Measurements from ENCODE around the gene SRMS. TPM values are rescaled to one million over a fixed set of nuclear protein-coding genes. Genes with fewer than 3 reads are reported as not detected.
"Not testable (repeated sequence)": the region's sequence is repeated elsewhere in the genome, so short reads cannot be mapped to it uniquely, and the experiment has no call there.

SRMS gene
- total and polyA plus RNA-seq, 4 donors: 0.06 TPM; not detected in 3

- H3K4me1 ChIP-seq (ENCODE audit: control insufficient read depth in 5 of 5, insufficient read depth in 5 of 5, low read length in 5 of 5): no peaks in the 10 kb centered on the region
- no peaks in the 10 kb centered on the region for H3K27me3 ChIP-seq (ENCODE audit: control insufficient read depth in 3 of 3, insufficient read depth in 3 of 3, low read length in 2 of 3)
- peaks cover 0 to 8% (median 0%) of the 10 kb centered on the region in 4 donors for H3K9me3 ChIP-seq (ENCODE audit: control insufficient read depth in 4 of 4, insufficient read depth in 3 of 4, low read length in 3 of 4)
- H3K27ac ChIP-seq (ENCODE audit: low read depth in 1 of 2, low read length in 1 of 2): no peak overlapping the region
- WGBS, 2 donors: 96% methylated on average over 26 of the region's 26 CpGs
- ATAC-seq (ENCODE audit: insufficient read depth, low FRiP score): no peak
- H3K4me3 ChIP-seq: no peak overlapping the region
- no peak overlapping the region for H3K9ac ChIP-seq (ENCODE audit: insufficient read depth in 1 of 2, low read length in 2 of 2)
- peaks cover 3 to 71% (median 6%) of the 10 kb centered on the region in 4 donors for H3K36me3 ChIP-seq (ENCODE audit: control insufficient read depth in 4 of 4, insufficient read depth in 4 of 4, low read length in 4 of 4)
- no peak for DNase-seq
- TF ChIP-seq CTCF (IDR thresholded peaks at IDR 0.05; ENCODE audit: control extremely low read depth, extremely low read depth): no peak
These were observed 13.5 kb upstream of the SRMS start for GRCh38 chr20:63560856-63561609.

- DNase-seq (no peak), ATAC-seq (ENCODE audit: insufficient read depth, low FRiP score) (no peak)
- WGBS, 2 donors: 97% methylated on average over 16 of the region's 16 CpGs
- TF ChIP-seq CTCF (IDR thresholded peaks at IDR 0.05; ENCODE audit: control extremely low read depth, extremely low read depth): no peak
- Histone ChIP-seq H3K4me1 (ENCODE audit: control insufficient read depth in 5 of 5, insufficient read depth in 5 of 5, low read length in 5 of 5) (no peaks in the 10 kb centered on the region), H3K36me3 (ENCODE audit: control insufficient read depth in 4 of 4, insufficient read depth in 4 of 4, low read length in 4 of 4) (peaks cover 3 to 64% (median 6%) of the 10 kb centered on the region in 4 donors), H3K9me3 (ENCODE audit: control insufficient read depth in 4 of 4, insufficient read depth in 3 of 4, low read length in 3 of 4) (peaks cover 0 to 4% (median 0%) of the 10 kb centered on the region in 4 donors), H3K27ac (ENCODE audit: low read depth in 1 of 2, low read length in 1 of 2) (no peak overlapping the region), H3K27me3 (ENCODE audit: control insufficient read depth in 3 of 3, insufficient read depth in 3 of 3, low read length in 2 of 3) (no peaks in the 10 kb centered on the region), H3K9ac (ENCODE audit: insufficient read depth in 1 of 2, low read length in 2 of 2) (no peak overlapping the region), H3K4me3 (no peak overlapping the region)
These were observed 12.8 kb upstream of the SRMS start for GRCh38 chr20:63560333-63560805.

DNA sequence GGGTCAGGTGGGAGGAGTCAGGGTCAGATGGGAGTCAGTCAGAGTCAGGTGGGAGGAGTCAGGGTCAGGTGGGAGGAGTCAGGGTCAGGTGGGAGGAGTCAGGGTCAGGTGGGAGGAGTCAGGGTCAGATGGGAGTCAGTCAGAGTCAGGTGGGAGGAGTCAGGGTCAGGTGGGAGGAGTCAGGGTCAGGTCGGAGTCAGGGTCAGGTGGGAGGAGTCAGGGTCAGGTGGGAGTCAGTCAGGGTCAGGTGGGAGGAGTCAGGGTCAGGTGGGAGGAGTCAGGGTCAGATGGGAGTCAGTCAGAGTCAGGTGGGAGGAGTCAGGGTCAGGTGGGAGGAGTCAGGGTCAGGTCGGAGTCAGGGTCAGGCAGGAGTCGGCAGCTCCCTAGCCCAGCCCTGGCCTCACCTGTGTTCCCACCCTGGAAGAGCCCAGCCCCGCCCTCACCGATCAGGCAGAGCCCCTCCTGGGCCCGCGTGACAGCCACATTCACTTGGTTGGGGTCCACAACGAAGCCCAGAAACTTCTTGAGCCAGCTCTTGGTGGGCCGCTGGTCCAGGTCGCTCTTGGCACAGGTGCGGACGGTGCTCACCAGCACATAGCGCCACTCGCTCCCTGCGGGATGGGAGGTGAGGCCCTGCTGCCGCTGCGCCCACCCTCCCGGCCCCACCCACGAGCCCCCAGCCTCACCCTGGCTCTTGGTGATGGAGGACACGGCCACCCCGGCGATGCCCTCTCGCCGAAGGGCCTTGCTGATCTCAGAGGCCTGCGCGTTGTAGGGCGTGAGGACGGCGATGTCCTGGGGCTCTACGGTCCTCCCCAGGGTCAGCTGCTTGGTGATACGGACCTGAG is 12.2 kb upstream of the SRMS start:
- 97 to 98% methylated on average over 28 to 31 of the region's 31 CpGs for WGBS, 2 donors
- not testable (repeated sequence) for H3K9ac ChIP-seq (ENCODE audit: insufficient read depth in 1 of 2, low read length in 2 of 2); H3K4me1 ChIP-seq (ENCODE audit: control insufficient read depth in 5 of 5, insufficient read depth in 5 of 5, low read length in 5 of 5); H3K27ac ChIP-seq (ENCODE audit: low read depth in 1 of 2, low read length in 1 of 2); DNase-seq; H3K9me3 ChIP-seq (ENCODE audit: control insufficient read depth in 4 of 4, insufficient read depth in 3 of 4, low read length in 3 of 4); ATAC-seq (ENCODE audit: insufficient read depth, low FRiP score); H3K27me3 ChIP-seq (ENCODE audit: control insufficient read depth in 3 of 3, insufficient read depth in 3 of 3, low read length in 2 of 3); H3K4me3 ChIP-seq
- H3K36me3 ChIP-seq (ENCODE audit: control insufficient read depth in 4 of 4, insufficient read depth in 4 of 4, low read length in 4 of 4): peaks cover 3 to 58% (median 6%) of the 10 kb centered on the region in 4 donors

All from lung (tissue), 12 donors.